Activated naive CD4-positive, alpha-beta T cell treated with anti-CD3 and anti-CD28 coated beads, Interleukin-2, amount 50 U/mL, for 24 hours (primary cell): ENCODE results near the gene RNF11.
A peak's percentile ranks its signal among the peaks of the same experiment; 100 is the strongest.

Source experiments
- H3K27ac Mint-ChIP-seq: one replicate; pipeline ENCODE4 v1.8.0; 2021; ENCODE audit warnings: mild to moderate bottlenecking, mixed read lengths
- H3K27me3 Mint-ChIP-seq: one replicate; pipeline ENCODE4 v1.8.0; 2021; ENCODE audit warnings: mixed read lengths
- H3K36me3 Mint-ChIP-seq: one replicate; pipeline ENCODE4 v1.8.0; 2021; ENCODE audit warnings: mixed read lengths
- H3K4me1 Mint-ChIP-seq: one replicate; pipeline ENCODE4 v1.8.0; 2021; ENCODE audit warnings: mixed read lengths
- H3K4me3 Mint-ChIP-seq: one replicate; pipeline ENCODE4 v1.8.0; 2021; ENCODE audit warnings: mild to moderate bottlenecking, mixed read lengths
- H3K9me3 Mint-ChIP-seq: one replicate; pipeline ENCODE4 v1.8.0; 2021; ENCODE audit warnings: mixed read lengths

RNF11 gene

DNA sequence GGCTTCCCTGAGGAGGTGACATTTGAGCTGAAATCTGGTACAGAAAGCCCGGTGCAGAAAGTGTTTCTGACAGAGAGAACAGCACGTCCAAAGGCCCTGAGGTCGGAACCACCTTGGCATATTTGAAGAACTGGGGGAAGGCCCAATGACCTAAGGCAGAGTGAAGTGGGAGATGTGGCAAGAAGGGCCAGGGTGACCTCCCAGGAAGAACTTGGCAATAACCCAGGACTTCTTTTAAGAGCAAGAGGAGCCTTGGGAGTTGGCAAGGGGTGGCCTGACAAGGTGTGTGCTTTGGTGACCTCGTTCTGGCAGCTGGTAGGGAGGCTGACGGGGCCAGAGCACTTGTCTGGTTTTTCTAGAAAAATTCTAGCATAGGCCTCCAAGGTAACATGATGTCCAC is 70.9 kb downstream of the RNF11 start:
- Mint-ChIP-seq H3K4me1 (no peaks in the 10 kb centered on the region), H3K4me3 (no peak overlapping the region), H3K9me3 (no peaks in the 10 kb centered on the region), H3K27ac (no peak overlapping the region), H3K36me3 (no peaks in the 10 kb centered on the region), H3K27me3 (no peaks in the 10 kb centered on the region)

DNA sequence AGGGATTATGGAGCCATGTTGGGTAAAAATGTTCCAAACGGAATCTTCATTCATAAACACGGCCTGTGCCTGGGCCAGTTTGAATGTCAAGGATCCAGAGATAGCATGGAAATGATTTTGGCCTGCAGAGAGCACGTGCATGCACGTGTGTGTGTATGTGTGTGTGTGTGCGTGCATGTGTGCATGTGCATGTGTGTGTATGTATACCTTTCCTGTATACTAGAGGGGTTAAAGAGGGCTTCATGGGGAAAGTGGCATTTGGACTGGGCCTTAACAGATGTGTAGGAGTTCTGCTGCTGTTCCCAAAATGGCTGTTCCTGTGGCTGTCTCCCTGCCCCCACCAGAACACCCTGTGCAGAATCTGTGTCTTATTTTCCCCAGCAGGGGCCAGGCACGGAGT is 72.6 kb downstream of the RNF11 start:
- Mint-ChIP-seq H3K4me1 (no peaks in the 10 kb centered on the region), H3K27me3 (no peaks in the 10 kb centered on the region), H3K27ac (no peak overlapping the region), H3K36me3 (no peaks in the 10 kb centered on the region), H3K4me3 (no peak overlapping the region), H3K9me3 (no peaks in the 10 kb centered on the region)

DNA sequence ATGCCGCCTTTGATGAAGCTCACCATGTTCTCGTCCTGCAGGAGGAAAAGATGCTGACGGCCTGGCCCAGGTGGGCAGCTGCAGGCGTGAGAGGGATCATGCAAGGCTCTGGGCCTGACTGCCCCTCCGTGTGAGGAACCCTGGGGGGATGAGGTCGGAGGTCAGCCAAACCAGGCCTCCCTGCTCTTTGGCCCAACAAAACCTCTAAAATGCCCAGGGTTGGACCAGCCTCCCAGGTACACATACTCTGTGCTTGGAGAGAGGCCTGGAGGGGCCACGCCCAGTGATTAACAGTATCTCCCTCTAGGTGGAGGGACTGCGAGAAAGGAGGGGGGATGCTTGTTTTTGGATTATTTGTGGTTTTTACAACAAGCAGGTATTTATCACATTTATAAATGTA is 73.2 kb downstream of the RNF11 start:
- Mint-ChIP-seq H3K4me1 (no peaks in the 10 kb centered on the region), H3K27ac (no peak overlapping the region), H3K27me3 (no peaks in the 10 kb centered on the region), H3K36me3 (no peaks in the 10 kb centered on the region), H3K9me3 (no peaks in the 10 kb centered on the region), H3K4me3 (no peak overlapping the region)

DNA sequence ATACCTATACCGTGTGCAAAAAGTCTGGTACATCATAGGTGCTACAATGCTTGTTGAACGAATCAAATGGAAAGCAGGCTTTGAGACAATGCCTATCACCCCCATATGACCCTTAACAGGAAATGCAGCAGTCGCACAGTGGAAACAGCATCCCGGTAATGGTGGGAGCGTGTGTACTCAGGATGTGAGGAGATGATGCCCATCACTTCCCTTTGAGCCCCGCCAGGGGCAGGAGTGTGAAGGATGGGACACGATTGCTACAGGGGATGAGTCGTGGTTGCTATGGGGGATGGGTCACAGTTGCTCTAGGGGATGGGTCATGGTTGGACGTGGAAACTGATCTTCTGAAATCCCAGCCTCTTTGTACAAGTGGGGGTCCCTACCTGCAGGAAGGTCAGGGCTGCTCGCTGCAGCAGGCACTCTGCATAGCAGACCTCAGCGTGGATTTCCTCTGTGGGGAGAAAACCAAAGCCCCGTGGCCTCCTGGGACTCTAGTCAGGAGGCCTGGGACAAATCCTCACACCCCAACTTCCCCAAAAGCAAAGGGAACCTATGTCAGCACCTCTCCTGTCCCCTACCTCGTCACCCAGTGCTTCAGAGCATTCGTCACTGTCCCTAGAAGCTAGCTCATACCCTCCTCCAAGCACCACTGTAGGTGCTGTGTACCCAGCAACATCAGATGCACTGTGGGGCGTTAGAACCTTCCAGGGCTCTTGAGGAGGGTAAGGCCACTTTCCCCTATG is 75.0 kb downstream of the RNF11 start:
- Mint-ChIP-seq H3K9me3 (no peaks in the 10 kb centered on the region), H3K27me3 (no peaks in the 10 kb centered on the region), H3K4me3 (no peak overlapping the region), H3K36me3 (no peaks in the 10 kb centered on the region), H3K27ac (no peak overlapping the region), H3K4me1 (no peaks in the 10 kb centered on the region)

DNA sequence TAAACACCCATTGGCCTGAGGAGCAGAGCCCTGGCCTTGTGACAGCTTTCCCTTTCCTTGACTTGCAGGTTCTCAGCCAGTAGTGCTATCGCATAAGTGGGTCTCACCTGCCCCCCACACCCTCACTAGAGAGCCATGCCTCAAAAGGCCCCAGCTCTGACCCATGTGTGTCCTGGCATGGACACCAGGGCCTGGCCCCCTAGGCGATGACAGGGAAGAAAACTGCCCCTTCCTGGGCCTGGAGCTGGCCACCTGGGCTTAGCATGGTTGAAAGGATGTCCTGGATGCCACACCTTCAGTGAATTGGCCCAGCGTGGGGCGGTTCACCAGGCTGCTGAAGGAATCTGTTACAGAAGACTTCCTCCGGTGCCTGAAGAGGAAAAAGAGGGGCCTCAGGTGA is 75.8 kb downstream of the RNF11 start:
- no peak overlapping the region for H3K27ac Mint-ChIP-seq
- no peaks in the 10 kb centered on the region for H3K4me1 Mint-ChIP-seq
- H3K9me3 Mint-ChIP-seq: no peaks in the 10 kb centered on the region
- H3K27me3 Mint-ChIP-seq: no peaks in the 10 kb centered on the region
- no peak overlapping the region for H3K4me3 Mint-ChIP-seq
- H3K36me3 Mint-ChIP-seq: no peaks in the 10 kb centered on the region

DNA sequence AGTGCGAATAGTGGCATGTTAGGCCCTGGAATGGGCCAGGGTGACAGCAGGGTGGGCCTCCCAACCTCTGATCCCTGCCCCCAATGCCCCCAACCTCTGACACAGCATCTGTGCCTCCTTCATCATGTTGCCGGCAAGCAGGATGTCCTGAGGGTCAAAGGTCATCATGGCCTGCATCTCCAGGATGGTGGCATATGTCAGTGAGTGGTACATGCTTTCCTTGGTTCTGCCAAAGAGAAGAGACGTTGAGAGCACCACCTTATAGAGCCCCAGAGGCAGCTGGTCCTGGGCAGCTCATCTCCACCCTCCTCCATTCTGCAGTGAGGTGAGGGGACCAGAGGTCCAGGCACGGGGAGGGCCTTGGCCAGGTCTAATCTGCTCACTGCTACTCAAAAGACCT is 76.6 kb downstream of the RNF11 start:
- H3K27ac Mint-ChIP-seq: no peak overlapping the region
- H3K36me3 Mint-ChIP-seq: no peaks in the 10 kb centered on the region
- no peaks in the 10 kb centered on the region for H3K4me1 Mint-ChIP-seq
- H3K27me3 Mint-ChIP-seq: no peaks in the 10 kb centered on the region
- no peak overlapping the region for H3K4me3 Mint-ChIP-seq
- H3K9me3 Mint-ChIP-seq: no peaks in the 10 kb centered on the region

DNA sequence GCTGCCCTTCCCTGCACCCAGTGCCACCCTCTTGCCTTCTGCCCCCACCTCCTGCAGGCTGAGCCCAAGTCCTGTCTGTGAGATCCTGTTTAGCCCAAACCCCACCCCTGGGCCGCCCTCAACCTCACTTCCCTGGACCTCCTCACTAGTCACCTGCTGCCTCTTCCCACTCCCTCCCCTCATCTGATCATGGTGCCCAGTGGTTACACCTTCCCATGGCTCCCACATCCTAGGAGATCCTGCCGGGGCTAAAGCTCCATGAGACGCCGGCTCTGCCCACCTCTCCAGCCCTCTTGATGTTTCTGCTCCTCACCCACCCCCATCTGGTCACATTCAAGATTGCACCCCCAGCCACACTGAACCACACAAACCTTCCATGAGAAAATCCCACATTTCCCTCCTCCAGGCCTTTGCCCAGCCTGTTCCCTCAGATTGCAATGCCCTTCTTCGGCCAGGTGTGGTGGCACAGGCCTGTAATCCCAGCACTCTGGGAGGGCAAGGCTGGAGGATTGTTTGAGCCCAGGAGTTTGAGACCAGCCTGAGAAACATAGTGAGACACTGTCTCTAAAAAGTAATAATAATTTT is 77.3 kb downstream of the RNF11 start:
- no peaks in the 10 kb centered on the region for H3K9me3 Mint-ChIP-seq

DNA sequence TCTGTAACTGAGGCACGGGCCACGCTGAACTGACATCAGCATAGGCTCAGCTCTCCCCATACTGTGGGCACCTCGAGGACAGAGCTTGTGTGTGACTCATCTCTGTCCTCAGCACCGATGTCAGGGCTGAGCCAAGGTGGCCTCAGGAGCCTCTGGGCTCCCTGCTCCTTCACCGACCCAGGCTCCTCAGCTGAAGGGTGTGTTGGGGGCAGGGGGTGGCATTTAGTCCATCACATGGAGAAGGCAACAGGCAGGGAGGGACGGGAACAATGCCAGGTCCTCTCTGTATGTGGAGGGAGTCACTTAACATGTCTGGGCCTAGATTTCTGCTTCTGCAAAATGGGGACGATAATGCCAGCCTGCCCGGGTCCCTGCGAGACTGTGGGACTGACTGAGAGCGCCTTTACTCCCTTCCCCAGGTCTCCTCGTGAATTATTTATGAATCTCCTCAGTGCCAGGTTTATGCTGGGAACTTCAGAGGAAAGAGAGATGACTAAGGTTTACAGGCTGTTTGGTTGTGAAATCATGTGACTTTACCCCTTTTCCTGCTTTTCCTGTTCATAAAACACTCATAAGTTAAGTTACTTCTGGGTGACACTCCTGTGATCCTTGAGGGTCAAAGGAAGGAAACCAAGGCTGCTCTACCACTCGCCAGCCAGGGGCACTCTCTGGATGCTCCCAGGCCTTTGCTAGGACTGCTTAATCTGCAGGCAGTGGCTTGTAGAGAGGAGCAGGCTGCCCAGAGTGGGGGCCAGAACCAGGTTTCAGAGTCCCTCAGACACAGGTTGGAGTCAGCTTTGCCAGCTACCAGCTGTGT is 78.1 kb downstream of the RNF11 start:
- Mint-ChIP-seq H3K4me1 (no peaks in the 10 kb centered on the region), H3K27ac (peak overlapping the region; percentile 66), H3K4me3 (no peak overlapping the region), H3K36me3 (no peaks in the 10 kb centered on the region), H3K9me3 (no peaks in the 10 kb centered on the region), H3K27me3 (no peaks in the 10 kb centered on the region)

More for the DNA sequence above, 77.3 kb downstream of the RNF11 start:
- H3K27ac Mint-ChIP-seq: no peak overlapping the region
- no peak overlapping the region for H3K4me3 Mint-ChIP-seq
- no peaks in the 10 kb centered on the region for H3K4me1 Mint-ChIP-seq
- no peaks in the 10 kb centered on the region for H3K36me3 Mint-ChIP-seq
- H3K27me3 Mint-ChIP-seq: no peaks in the 10 kb centered on the region

DNA sequence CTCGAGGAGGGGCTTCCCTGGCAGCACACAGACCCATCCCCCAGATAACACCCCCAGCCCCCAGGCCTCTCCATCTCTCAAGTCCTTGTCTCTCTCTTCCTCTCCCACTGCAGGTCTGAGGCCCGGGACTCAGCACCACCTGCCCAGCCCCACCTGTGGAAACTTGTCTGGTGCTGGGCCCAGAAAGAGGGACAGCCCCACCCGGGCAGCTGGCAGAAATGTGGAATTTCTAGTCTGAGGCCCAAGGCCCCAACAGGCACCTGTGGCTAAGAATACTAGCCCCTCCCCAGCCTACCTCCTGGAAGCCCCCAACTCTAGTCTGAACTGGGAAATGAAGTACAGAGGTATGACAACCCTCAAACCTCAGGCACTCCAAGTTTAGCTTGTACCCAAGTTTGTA is 78.9 kb downstream of the RNF11 start:
- no peaks in the 10 kb centered on the region for H3K27me3 Mint-ChIP-seq
- no peak overlapping the region for H3K27ac Mint-ChIP-seq
- H3K4me1 Mint-ChIP-seq: no peaks in the 10 kb centered on the region
- no peaks in the 10 kb centered on the region for H3K9me3 Mint-ChIP-seq
- H3K36me3 Mint-ChIP-seq: no peaks in the 10 kb centered on the region
- no peak overlapping the region for H3K4me3 Mint-ChIP-seq

DNA sequence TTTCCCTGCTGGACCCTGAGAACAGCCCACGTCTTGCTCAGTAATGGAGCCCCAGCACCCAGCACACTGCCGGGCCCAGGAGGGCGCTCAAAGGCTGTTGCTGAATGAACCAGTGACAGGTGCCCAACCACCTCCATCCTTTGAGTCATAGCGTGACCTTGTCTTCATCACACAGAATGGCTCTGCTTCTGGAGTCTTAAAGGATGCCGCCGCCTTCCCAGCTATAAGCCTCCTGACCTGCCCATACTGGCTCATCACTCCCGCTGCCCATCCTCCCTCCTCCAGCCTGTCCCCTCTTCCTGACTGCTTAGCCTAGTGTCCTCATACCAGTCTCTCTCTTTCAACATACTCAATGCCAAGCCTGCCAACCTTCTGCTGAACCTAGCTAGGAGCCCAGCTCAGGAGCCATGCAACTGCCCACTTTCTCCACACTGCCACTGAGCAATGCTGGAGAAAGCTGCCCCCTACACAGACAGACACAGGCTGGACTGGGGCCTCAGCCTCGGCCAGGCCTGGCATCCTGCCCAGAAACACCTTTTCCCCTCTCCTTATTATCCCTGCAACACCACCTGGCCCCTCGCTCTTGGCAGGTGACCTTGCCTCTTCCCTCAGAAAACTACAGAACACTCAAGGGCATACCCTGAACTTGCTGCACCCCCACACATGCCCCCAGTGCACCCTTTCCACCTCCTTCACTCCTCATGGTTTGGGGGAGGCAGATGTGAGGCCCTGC is 80.2 kb downstream of the RNF11 start:
- Mint-ChIP-seq H3K4me3 (no peak overlapping the region), H3K36me3 (no peaks in the 10 kb centered on the region)

DNA sequence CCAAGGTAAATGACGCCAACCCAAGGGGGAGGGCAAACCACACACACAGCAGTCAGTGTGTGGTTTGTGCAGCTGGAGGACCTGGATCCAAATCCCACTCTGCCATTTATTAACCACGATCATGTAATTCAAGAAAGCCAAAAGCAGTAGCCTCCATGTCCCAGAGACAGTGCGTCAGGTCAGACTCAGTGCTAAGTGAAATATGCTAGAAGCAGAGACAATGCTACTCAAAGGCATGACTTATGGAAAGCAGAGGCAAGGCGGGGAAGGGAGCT is 80.7 kb downstream of the RNF11 start:
- Mint-ChIP-seq H3K9me3 (no peaks in the 10 kb centered on the region), H3K36me3 (no peaks in the 10 kb centered on the region), H3K27ac (no peak overlapping the region), H3K4me3 (no peak overlapping the region), H3K27me3 (no peaks in the 10 kb centered on the region), H3K4me1 (no peaks in the 10 kb centered on the region)

More for the DNA sequence above, 80.2 kb downstream of the RNF11 start:
- Mint-ChIP-seq H3K27me3 (no peaks in the 10 kb centered on the region), H3K27ac (no peak overlapping the region), H3K9me3 (no peaks in the 10 kb centered on the region), H3K4me1 (no peaks in the 10 kb centered on the region)

DNA sequence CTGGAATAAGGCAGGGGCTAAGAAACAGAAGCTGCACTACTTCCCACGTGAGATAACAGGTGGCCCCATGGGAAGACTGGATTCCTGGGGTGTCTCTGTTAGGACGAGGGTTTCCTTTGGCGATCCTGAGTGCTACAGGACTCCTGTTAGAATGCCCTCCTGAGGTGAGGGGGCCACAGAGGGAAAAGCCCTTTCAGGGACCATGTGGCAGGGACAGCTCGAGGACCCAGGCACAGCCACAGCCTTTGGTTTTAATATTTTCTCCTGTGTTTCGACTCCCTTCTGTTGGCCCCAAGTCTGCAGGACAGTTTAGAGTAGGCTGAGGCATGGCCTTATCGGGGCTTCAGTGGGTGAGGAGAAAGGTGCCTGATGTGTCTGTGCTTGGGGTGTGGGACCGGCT is 81.7 kb downstream of the RNF11 start:
- Mint-ChIP-seq H3K27me3 (no peaks in the 10 kb centered on the region), H3K27ac (no peak overlapping the region), H3K9me3 (no peaks in the 10 kb centered on the region), H3K36me3 (no peaks in the 10 kb centered on the region), H3K4me1 (no peaks in the 10 kb centered on the region), H3K4me3 (no peak overlapping the region)

DNA sequence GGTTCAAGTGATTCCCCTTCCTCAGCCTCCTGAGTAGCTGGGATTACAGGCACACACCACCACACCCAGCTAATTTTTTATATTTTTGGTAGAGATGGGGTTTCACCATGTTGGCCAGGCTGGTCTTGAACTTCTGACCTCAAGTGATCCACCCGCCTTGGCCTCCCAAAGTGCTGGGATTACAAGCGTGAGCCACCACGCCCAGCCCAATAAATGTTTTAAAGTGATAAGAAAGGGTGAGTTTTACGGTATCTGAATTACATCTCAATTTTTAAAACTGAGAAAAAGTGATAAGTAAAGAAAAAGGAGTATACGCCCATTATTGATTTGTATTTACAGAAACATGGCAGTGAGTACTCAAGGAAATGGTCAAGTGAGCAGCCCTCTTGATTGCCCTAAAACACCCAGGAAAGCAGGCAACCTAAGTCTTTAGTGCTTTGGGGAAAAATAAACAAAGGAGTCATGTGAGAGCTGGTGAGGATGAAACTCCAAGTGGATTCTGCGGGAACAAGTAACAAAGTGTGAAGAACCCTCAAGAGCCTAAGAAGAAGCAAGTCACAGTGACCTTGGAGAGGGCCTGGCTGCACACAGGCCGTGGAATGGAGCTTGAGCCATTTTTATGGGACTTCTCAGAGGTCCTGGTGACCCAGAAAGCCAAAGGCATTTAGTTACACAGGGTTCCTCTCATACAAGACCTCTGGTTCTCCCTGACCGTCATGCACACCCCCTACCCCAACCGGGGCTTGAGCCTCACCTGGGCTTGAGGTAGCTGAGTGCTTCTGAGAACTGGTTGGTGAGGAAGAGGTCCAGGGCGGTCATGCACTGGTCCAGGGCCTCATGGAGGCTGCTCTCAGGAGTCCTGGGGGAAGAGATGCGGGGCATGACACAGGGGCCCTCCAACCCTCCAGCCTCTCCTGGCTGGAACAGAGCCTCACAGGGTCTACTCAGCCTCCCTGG is 85.2 kb downstream of the RNF11 start:
- H3K4me1 Mint-ChIP-seq: no peaks in the 10 kb centered on the region
- peaks cover 2% of the 10 kb centered on the region for H3K27me3 Mint-ChIP-seq
- H3K36me3 Mint-ChIP-seq: no peaks in the 10 kb centered on the region
- H3K27ac Mint-ChIP-seq: no peak overlapping the region
- no peaks in the 10 kb centered on the region for H3K9me3 Mint-ChIP-seq
- no peak overlapping the region for H3K4me3 Mint-ChIP-seq

DNA sequence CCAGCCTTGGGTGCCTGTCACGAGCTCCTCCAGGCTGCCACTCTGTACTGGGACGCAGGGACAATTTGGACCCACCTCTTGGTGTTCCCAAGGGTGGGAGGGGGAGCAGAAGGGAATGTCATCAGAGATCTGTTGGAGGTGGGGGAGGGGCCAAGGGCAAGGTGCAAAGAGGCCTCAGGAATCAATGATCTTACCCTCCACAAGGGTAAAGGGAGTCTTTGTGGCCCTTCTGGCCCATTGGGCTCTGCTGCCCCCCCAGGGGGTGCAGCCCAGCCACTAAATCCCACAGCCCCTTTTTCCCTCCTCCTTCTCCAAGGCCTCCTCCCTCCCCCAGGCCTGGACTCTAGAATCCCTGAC is 85.8 kb downstream of the RNF11 start:
- H3K27ac Mint-ChIP-seq: no peak overlapping the region
- H3K27me3 Mint-ChIP-seq: peaks cover 2% of the 10 kb centered on the region
- no peak overlapping the region for H3K4me3 Mint-ChIP-seq
- no peaks in the 10 kb centered on the region for H3K36me3 Mint-ChIP-seq
- no peaks in the 10 kb centered on the region for H3K4me1 Mint-ChIP-seq
- H3K9me3 Mint-ChIP-seq: no peaks in the 10 kb centered on the region

DNA sequence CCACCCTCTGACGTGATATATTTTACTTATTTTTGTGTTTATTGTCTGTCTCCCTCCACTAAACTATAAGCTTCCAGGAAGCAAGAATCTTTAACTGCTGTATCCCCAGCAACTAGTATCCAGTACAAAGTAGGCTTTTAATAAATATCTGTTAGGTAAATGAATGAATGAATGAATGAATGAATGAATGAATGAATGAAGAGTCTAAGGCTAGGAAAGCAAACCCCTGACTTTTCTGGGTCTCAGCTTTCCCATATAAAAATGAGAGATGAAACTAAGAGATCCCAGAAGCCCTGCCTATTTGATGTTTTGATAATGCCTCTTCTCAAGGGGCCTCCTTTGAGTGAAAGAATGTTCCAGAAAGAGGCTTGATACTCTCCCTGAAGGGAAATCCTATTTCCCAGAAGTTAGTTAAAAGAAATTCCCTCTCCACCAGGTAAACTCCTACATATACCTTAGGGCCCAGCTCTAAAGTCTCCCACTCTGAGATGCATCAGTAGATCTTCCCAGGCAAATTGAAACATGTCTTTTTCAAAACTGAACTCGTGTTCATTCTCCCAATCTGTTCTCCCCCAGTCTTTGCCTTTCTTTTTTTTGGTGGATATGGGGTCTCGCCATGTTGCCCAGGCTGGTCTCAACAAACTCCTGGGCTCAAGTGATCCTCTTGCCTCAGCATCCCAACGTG is 86.5 kb downstream of the RNF11 start:
- Mint-ChIP-seq H3K4me1 (no peaks in the 10 kb centered on the region), H3K36me3 (no peaks in the 10 kb centered on the region), H3K27me3 (peaks cover 2% of the 10 kb centered on the region), H3K27ac (no peak overlapping the region), H3K9me3 (no peaks in the 10 kb centered on the region), H3K4me3 (no peak overlapping the region)
